Gastroesophageal sphincter (tissue), 3 donors: ENCODE data around the gene C1orf35.

ENCODE experiments used
- EP300 ChIP-seq: sonication (generic); formaldehyde crosslinking; IDR thresholded peaks from one replicate; pipeline ENCODE4 v1.6.1; 2017; ENCODE audit warnings: antibody characterized with exemption, mild to moderate bottlenecking
- TF ChIP-seq, protein P1 (sequence below), 4 experiments: fragments of 200-600 bp in 2 of 4; fragments of 450-650 bp in 2 of 4; sonication (generic) in 1 of 4; IDR thresholded peaks; one replicate each; pipeline ENCODE4 v1.5.1; 2017 to 2019; ENCODE audit warnings: antibody characterized with exemption in 4 of 4, mild to moderate bottlenecking in 2 of 4, moderate library complexity in 2 of 4

- no peak for TF ChIP-seq EP300
- TF ChIP-seq, protein P1, sequence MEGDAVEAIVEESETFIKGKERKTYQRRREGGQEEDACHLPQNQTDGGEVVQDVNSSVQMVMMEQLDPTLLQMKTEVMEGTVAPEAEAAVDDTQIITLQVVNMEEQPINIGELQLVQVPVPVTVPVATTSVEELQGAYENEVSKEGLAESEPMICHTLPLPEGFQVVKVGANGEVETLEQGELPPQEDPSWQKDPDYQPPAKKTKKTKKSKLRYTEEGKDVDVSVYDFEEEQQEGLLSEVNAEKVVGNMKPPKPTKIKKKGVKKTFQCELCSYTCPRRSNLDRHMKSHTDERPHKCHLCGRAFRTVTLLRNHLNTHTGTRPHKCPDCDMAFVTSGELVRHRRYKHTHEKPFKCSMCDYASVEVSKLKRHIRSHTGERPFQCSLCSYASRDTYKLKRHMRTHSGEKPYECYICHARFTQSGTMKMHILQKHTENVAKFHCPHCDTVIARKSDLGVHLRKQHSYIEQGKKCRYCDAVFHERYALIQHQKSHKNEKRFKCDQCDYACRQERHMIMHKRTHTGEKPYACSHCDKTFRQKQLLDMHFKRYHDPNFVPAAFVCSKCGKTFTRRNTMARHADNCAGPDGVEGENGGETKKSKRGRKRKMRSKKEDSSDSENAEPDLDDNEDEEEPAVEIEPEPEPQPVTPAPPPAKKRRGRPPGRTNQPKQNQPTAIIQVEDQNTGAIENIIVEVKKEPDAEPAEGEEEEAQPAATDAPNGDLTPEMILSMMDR (IDR thresholded peaks at IDR 0.05) = no peak
Measured at GRCh38 chr1:228081578-228082213, 21.4 kb downstream of the C1orf35 start.
